Upper lobe of right lung (tissue), 1 donor: Measurements from ENCODE around the gene ABCD3. TPM values are rescaled to one million over a fixed set of nuclear protein-coding genes. Genes with fewer than 3 reads are reported as not detected.

ENCODE experiments used
- ATAC-seq: fragments of 200-7000 bp; cut with Tn5 transposase; one replicate; pipeline ENCODE4 v1.9.1; 2020; ENCODE audit warnings: mild to moderate bottlenecking, moderate library complexity
- DNase-seq: peaks from one replicate; pipeline ENCODE4 v3.0.0-alpha.2; 2020
- H3K27ac ChIP-seq: fragments of 200-600 bp; one replicate; pipeline ENCODE4 v1.8.0; 2022
- H3K27me3 ChIP-seq: fragments of 200-600 bp; one replicate; pipeline ENCODE4 v1.8.0; 2022; ENCODE audit warnings: mild to moderate bottlenecking
- H3K36me3 ChIP-seq: fragments of 200-600 bp; one replicate; pipeline ENCODE4 v1.8.0; 2022
- H3K4me1 ChIP-seq: fragments of 200-600 bp; one replicate; pipeline ENCODE4 v1.8.0; 2022
- H3K4me3 ChIP-seq: fragments of 200-600 bp; one replicate; pipeline ENCODE4 v1.8.0; 2022; ENCODE audit warnings: mild to moderate bottlenecking
- H3K9me3 ChIP-seq: fragments of 200-600 bp; one replicate; pipeline ENCODE4 v1.8.0; 2022
- intact Hi-C: fragments of 100-400 bp; cut with DNase I; formaldehyde crosslinking; loops from one replicate; pipeline ENCODE4 v1.11.0; 2022
- total RNA-seq: library from RNA; stranded (reverse); fragmentation: NEBNext Ultra II Directional; extraction: Animal tissue kit (Norgen Biotek cat#: 25700); gene quantifications from one replicate; pipeline ENCODE4 v1.2.1, GENCODE V29; 2021
- TF ChIP-seq, protein P1 (sequence below): fragments of 200-600 bp; IDR thresholded peaks from one replicate; pipeline ENCODE4 v1.8.0; 2022; ENCODE audit warnings: antibody characterized with exemption
- donor health status: DM: no; HTN: yes; CAD: no; lungs with severe emphysema.

The ABCD3 gene
- total RNA-seq, 1 donor from 2014 or later = 50.9 TPM

DNA sequence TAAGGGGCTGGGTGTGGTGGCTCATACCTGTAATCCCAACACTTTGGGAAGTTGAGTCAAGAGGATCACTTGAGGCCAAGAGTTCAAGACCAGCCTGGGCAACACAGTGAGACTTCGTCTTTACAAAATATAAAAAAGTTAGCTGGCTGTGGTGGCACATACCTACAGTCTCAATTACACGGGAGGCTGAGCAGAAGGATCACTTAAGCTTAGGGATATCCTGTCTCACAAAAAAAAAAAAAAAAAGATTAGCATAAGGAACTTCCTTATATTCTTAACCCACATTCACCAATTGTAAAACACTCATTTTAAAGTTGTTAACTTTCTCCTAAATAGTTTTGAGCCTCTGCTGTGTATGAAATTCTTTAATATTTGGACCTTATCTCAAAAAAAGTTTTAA, 53.1 kb downstream of the ABCD3 start:
- peaks cover 10% of the 10 kb centered on the region for H3K36me3 ChIP-seq
- no peaks in the 10 kb centered on the region for H3K9me3 ChIP-seq
- TF ChIP-seq, protein P1, sequence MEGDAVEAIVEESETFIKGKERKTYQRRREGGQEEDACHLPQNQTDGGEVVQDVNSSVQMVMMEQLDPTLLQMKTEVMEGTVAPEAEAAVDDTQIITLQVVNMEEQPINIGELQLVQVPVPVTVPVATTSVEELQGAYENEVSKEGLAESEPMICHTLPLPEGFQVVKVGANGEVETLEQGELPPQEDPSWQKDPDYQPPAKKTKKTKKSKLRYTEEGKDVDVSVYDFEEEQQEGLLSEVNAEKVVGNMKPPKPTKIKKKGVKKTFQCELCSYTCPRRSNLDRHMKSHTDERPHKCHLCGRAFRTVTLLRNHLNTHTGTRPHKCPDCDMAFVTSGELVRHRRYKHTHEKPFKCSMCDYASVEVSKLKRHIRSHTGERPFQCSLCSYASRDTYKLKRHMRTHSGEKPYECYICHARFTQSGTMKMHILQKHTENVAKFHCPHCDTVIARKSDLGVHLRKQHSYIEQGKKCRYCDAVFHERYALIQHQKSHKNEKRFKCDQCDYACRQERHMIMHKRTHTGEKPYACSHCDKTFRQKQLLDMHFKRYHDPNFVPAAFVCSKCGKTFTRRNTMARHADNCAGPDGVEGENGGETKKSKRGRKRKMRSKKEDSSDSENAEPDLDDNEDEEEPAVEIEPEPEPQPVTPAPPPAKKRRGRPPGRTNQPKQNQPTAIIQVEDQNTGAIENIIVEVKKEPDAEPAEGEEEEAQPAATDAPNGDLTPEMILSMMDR = no peak
- intact Hi-C loops = no loop called here
- DNase-seq = no peak
- H3K27ac ChIP-seq = no peak overlapping the region
- ATAC-seq = no peak
- H3K27me3 ChIP-seq = no peaks in the 10 kb centered on the region
- H3K4me1 ChIP-seq = no peaks in the 10 kb centered on the region
- no peak overlapping the region for H3K4me3 ChIP-seq

DNA sequence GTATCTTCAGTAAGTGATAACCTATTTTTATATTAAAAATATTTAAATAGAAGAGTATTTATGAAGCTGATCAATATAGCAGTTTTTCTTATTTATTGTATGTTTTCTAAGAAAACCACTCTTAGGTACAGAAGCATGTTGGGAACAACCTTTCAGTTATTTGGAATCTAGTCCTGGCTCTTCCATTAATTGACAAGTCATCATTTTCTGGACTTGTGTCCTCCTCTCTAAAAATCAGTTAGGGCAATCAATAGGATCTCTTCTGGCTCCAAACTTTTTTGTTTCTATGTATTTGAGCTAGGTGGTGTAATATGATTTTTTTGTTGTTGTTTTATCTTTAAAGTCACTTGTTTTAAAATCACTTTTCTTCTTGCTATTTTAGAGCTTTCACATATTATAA, 57.0 kb downstream of the ABCD3 start:
- no peak for ATAC-seq
- no peaks in the 10 kb centered on the region for H3K4me1 ChIP-seq

DNA sequence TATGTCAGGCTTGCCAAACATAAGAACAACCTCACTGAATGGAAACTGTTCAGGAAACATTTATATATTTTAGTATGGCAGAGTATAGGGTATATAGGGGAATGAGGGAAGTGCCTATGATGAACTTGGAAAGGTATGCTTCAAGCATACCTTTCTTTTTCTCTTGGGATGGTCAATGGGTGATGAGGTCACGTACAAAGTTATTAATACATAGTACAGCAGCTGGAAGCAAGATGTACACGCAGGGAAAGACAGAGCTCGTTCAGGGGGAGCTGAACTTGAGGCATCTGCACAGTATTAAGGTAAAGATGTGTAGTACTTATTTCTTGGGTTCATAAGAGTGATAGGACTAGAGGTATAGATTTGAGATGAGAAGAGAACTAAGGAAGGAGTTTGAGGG, 61.5 kb downstream of the ABCD3 start:
- no peak overlapping the region for H3K4me3 ChIP-seq
- H3K36me3 ChIP-seq = peaks cover 40% of the 10 kb centered on the region
- ATAC-seq (no peak), DNase-seq (no peak)
- H3K27me3 ChIP-seq = no peaks in the 10 kb centered on the region
- no peaks in the 10 kb centered on the region for H3K4me1 ChIP-seq
- H3K9me3 ChIP-seq = no peaks in the 10 kb centered on the region
- TF ChIP-seq, protein P1 = no peak
- no peak overlapping the region for H3K27ac ChIP-seq
- intact Hi-C loops = no loop called here

More for the DNA sequence above, 57.0 kb downstream of the ABCD3 start:
- TF ChIP-seq, protein P1 = no peak
- no peak overlapping the region for H3K27ac ChIP-seq
- H3K9me3 ChIP-seq = no peaks in the 10 kb centered on the region
- DNase-seq = no peak
- H3K36me3 ChIP-seq = peaks cover 24% of the 10 kb centered on the region
- no peak overlapping the region for H3K4me3 ChIP-seq
- no peaks in the 10 kb centered on the region for H3K27me3 ChIP-seq
- intact Hi-C loops = no loop called here

DNA sequence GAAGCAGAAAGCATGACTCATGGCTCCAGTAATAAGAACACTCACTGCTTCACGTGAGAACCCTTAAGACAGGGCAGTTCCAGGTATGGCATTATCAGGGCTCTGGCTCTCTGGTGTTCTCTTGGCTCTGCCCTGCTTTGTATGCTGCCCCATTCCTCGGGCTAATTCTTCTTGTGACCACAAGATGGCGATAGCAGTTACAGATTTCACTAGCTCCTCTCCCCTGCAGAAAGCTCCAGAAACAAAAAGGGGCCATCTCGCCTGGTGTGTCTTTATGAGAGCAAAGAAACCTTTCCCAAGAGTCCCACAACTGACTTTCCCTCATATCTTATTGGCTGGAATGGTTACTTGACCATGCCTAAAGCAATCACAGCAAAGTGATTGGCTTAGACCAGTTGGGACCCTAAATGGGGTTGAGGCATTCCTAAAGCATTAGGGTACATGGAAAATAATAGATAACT, 63.3 kb downstream of the ABCD3 start:
- Histone ChIP-seq H3K4me1 (no peaks in the 10 kb centered on the region), H3K9me3 (no peaks in the 10 kb centered on the region), H3K27ac (no peak overlapping the region), H3K36me3 (peaks cover 51% of the 10 kb centered on the region), H3K4me3 (no peak overlapping the region), H3K27me3 (no peaks in the 10 kb centered on the region)
- TF ChIP-seq, protein P1 = peak; percentile 85
- peak; percentile 100 for ATAC-seq
- DNase-seq = peak; percentile 52
- intact Hi-C loops = no loop called here

DNA sequence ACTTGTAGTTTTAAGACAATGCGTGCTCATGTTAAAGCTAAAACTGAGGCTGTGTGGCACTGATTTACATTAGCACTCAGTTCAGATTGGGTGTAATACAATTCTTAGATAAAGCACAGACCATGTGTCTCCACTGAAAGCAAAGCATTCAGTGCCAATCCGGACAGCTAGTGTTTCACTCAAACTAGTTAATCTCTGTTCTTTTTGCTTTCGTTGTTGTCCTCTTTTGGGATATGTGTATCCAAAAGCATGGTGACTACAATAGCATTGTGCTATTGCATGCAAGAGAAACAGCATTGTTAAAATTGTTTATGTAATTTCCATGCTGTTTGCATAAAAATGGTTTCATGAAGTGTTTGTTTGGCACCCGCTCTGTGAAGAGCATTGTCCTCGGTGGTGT, 68.8 kb downstream of the ABCD3 start:
- TF ChIP-seq, protein P1 = no peak
- Histone ChIP-seq H3K4me3 (no peak overlapping the region), H3K36me3 (peaks cover 55% of the 10 kb centered on the region), H3K9me3 (no peaks in the 10 kb centered on the region), H3K27ac (no peak overlapping the region), H3K27me3 (no peaks in the 10 kb centered on the region), H3K4me1 (no peaks in the 10 kb centered on the region)
- intact Hi-C loops = no loop called here
- DNase-seq = no peak
- no peak for ATAC-seq

DNA sequence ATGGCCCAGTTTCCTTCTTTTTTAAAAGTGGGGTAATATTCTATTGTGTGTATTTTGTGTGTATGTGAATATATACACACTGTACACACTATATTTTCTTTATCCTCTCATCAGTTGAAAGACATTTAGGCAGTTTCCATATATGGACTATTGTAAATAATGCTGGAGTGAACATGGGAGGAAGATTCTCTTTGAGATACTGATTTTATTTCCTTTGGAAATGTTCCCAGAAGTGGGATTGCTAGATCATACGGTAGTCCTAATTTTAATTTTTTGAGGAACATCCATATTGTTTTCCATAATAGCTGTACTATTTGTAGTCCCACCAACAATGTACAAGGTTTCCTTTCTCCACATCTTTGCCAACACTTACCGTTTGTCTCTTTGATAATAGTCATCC, 72.4 kb downstream of the ABCD3 start:
- TF ChIP-seq, protein P1 = no peak
- Histone ChIP-seq H3K4me3 (no peak overlapping the region), H3K27me3 (no peaks in the 10 kb centered on the region), H3K4me1 (no peaks in the 10 kb centered on the region), H3K27ac (no peak overlapping the region), H3K9me3 (no peaks in the 10 kb centered on the region), H3K36me3 (peaks cover 52% of the 10 kb centered on the region)
- no peak for ATAC-seq
- intact Hi-C loops = no loop called here
- no peak for DNase-seq
